Erythroblast (primary cell): Measurements from ENCODE around the gene FUBP3.

Experiments
- GATA1 ChIP-seq: IDR thresholded peaks from 2 replicates; pipeline ENCODE4 v1.6.1; 2011; ENCODE audit warnings: low read depth, mild to moderate bottlenecking, control low read depth, low read length, moderate library complexity
- POLR2A ChIP-seq: IDR thresholded peaks from 2 replicates; pipeline ENCODE4 v1.6.1; 2011; ENCODE audit warnings: mild to moderate bottlenecking, low read length

- TF ChIP-seq POLR2A (no peak), GATA1 (no peak)
Measured at GRCh38 chr9:130565792-130566191, 13.6 kb upstream of the FUBP3 start.
